Fibroblast of skin of scalp (primary cell): ENCODE results near the gene EMC9.

Source experiments
- DNase-seq: peaks from one replicate; pipeline ENCODE4 v3.0.0-alpha.2; 2013

The EMC9 gene

DNA sequence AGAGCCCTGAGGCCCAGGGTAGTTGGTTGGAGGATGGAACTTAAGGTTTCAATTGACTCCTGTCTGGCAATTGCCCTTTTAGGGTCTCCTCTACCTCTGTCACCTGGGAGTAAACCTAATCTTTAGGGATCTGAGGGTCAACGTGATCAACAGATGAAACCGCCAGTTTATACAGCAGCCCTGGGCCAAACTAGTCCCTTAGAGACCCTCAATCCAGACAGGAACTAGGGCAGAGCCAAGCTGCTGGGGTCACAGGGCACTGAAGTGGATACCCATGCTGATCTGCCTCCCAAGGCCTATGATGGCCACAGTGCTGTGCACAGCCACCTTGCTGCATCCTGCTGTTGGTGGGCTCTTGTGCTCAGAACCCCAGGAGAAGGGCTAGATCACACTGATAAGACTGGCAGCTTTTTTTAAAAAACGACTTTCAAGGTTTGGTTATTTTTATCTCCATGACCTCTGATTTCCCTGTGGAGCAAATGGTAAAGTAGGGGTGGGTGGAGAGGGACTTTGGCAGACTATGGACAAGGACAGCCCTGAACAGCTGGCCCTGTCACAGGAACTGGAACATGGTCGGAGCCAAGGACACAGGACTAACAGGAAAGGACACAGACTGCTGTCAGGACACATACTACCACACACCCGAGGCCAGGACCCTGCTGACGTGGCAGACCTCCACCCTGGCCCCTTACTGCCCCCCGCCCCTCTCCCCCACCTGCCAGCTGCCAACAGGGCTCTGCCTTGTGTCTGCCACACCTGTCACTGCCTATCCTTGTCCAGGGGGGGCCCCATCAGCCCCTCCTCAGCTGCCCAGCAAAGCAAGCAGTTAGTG lies 10.5 kb downstream of the EMC9 start:
- no peak for DNase-seq

DNA sequence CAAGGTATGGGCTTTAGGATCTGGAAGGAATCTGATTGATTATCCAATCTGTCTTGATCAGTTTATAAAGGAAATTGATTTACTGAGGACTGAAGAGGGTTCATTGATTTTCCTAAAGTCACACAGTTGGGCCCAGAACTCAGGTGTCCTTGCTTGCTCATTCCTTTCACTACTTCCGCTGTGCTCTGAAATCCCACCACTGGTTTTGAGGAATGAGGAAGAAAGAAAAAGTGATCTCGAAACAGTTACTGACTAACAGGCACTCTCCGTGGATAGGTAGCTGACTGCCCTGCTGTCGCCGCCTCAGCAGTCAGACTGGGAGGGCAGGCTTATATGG lies 11.0 kb downstream of the EMC9 start, which contains the start of gene FITM1:
FITM1 (plus strand) TSS at position 280 of the 337 bp plus-strand sequence. CDS start 905 bp downstream, outside the sequence.
- DNase-seq, result no peak

DNA sequence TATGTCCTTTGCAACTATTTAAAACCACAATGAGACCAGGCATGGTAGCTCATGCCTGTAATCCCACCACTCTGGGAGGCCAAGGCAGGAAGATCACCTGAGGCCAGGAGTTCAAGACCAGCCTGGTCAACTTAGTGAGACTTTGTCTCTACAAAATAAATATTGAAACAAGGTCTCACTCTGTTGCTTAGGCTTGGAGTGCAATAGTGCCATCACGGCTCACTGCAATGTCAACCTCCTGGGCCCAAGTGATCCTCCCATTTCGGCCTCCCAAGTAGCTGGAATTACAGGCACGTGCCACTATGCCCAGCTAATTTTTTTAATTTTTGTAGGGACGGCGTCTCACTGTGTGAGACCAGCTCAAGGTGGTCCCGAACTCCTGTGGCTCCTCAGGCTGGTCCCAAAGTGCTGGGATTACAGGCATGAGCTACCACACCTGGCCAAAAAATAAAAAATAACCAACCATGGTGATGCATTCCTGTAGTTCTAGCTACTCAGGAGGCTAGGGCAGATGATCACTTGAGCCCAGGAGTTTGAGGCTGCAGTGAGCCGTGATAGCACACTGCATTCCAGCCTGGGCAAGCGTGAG lies 11.9 kb downstream of the EMC9 start:
- DNase-seq, result no peak

DNA sequence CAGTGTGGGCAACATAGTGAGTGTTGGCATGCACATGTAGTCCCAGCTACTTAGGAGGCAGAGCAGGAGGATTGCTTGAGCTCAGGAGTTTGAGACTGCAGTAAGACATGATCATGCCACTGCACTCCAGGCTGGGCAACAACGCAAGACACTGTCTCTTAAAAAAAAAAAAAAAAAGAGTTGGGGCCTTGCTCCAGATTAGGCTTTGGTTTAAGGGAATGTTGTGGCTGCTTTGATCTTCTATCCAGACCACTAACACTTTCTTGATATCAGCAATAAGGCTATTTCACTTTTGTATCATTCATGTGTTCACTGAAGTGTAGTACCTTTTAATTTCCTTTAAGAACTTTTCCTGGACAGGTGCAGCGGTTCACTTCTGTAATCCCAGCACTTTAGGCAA lies 13.7 kb downstream of the EMC9 start:
- DNase-seq, result no peak

DNA sequence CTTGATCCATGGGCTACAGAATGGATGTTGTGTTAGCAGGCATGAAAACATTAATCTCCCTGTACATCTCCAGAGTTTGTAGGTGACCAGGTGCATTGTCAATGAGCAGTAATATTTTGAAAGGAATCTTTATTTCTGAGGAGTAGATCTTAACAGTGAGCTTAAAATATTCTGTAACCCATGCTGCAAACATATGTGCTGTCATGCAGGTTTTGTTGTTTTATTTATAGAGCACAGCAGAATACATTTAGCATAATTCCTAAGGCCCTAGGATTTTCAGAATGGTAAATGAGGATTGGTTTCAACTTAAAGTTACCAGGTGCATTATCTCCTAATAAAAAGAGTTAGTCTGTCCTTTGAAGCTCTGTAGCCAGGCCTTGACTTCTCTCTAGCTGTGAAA lies 14.5 kb downstream of the EMC9 start:
- no peak for DNase-seq

DNA sequence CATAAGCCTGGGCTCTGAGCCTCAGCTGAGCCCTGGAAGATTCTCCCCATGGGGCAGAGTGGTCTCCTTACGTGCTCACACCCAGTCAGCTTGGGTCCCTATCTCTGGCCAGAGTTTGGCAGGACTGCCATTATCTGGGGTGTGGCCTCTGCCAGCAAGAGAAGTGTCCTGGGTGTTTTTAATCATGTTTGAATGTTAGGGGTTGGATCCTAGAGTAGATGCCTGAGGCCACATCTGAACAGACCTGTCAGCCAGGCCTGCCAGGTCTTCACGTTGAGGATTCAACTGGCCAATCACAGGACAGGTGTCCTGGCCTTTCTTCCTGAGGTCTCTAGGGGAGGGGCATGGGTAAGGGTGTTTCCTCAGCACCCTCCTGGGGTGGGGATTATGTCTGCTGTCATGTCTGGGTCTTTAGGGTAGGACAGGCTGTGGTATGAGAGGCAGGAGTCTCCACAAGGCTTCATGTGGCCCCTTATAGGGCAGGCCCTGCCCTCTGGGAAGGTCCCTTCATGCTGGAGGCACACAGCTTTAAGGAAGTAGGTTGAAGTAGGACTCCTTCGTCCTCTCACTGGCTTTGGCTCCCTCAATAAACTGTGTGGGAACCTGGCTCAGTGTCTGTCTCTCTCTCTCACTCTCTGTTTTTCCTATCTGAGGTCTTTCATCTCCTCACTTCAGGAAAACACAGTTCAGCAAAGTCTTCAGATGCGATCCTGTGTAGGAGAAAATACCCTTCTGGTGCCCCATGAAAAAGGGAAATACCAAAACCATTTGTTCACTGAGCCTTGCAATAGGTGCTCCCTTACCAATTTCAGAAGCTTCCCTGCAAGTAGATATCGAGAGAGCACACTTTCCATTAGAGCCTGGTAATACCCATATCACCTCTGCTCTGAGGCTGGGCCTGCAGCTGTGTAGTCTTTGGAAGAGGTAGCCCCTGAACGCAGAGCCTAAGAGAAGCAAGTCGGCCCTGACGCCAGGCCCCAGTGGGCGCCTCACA lies 17.7 kb downstream of the EMC9 start:
- DNase-seq, result no peak

DNA sequence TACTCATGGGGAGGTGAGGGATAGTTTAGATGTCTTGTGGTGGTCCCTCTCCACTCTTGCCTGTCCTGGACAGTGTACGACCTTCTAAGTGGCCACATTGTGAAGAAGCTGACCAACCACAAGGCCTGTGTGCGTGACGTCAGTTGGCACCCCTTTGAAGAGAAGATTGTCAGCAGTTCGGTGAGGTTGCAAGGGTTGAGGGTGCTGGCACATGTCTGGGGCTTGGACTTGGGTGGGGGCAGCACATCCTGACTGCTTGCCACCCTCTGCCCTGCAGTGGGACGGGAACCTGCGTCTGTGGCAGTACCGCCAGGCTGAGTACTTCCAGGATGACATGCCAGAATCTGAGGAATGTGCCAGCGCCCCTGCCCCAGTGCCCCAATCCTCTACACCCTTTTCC lies 18.5 kb downstream of the EMC9 start:
- no peak for DNase-seq

DNA sequence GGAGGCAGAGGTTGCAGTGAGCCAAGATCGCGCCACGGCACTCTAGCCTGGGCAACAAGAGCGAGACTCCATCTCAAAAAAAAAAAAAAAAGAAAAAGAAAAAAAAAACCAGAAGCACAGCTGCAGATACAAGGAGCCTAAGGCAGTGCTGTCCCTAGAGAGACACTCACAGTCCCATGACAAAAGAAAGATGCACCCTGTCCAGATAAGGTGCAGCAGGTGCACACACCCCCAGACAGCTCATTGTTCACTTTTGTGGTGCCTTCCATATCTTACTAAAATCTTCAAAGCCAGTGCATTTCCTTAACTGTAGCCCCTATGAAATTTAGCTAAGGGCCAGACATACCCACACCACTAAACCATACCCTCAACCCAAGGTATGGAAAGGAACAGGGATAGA lies 19.0 kb downstream of the EMC9 start:
- DNase-seq, result no peak

DNA sequence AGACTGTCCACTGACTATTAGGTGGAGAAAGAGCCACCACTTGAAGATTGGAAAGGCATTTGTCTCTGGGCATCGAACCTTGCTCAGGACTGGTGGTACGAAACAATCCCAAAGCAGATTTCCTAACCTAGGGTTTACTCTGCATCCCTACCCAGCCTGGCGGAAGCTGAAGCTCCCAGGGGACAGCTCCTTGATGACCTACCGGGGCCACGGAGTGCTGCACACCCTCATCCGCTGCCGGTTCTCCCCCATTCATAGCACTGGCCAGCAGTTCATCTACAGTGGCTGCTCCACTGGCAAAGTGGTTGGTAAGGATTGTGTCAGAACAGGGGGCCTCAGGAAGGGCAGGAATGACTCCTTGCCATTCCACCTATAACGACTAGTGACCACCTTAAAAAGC lies 20.2 kb downstream of the EMC9 start:
- DNase-seq, result no peak

DNA sequence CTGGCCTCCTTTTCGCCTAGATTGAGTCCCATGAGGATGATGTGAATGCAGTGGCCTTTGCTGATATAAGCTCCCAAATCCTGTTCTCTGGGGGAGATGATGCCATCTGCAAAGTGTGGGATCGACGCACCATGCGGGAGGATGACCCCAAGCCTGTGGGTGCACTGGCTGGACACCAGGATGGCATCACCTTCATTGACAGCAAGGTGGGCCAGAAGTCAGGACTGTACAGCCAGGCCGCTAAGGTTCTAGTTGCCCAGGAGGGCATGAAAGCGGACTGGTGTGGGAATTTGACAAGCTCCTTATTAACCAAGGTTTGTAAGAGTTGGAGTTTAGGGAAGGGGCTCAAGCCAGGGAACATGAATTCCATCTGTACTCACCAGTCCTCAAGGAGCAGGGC lies 21.7 kb downstream of the EMC9 start:
- no peak for DNase-seq

DNA sequence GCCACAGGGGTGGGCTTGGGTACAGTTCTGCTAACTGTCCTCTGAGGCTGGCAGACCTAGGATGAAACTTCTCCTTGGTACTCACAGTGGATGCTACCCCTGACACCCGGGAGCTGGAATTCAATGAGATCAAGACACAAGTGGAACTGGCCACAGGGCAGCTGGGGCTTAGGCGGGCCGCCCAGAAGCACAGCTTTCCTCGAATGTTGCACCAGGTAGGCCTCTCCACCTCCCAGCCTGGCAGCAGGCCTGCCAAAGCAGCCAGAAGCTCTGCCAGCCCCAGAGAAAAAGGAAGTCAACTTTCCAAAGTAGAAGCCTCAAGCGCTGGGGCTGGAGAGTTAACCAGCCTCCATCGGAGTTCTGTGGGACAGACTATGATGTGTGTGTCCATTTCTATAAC lies 24.2 kb downstream of the EMC9 start:
- no peak for DNase-seq

DNA sequence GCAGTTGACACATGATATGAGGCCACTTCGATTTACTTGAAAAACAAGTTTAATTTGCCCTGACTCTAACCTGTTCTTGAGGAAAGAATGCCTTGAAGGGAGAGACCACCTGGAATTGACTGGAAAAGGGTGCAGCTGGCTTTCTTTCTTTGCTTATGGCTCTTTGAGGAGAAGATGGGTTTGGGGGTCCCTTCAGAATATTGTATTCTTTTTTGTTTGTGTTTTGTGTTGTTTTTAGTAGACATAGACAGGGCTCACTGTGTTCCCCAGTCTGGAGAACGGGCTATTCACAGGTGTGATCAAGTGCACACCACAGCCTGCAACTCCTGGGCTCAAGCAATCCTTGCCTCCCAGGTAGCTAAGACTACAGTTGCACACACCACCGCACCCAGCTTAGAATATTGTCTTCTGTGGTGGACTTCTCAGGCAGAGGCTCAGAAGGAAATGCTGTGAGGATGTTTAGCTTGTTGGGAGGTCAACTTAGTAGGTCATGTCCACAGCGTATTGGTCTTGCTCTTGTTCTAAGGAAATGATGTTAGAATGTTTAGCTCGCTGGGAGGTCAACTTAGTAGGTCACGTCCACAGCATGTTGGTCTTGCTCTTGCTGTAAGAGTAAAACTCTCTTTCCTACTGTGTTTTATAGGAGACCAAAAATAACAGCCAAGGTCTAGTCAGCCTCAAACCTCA lies 25.1 kb downstream of the EMC9 start:
- DNase-seq, result no peak

DNA sequence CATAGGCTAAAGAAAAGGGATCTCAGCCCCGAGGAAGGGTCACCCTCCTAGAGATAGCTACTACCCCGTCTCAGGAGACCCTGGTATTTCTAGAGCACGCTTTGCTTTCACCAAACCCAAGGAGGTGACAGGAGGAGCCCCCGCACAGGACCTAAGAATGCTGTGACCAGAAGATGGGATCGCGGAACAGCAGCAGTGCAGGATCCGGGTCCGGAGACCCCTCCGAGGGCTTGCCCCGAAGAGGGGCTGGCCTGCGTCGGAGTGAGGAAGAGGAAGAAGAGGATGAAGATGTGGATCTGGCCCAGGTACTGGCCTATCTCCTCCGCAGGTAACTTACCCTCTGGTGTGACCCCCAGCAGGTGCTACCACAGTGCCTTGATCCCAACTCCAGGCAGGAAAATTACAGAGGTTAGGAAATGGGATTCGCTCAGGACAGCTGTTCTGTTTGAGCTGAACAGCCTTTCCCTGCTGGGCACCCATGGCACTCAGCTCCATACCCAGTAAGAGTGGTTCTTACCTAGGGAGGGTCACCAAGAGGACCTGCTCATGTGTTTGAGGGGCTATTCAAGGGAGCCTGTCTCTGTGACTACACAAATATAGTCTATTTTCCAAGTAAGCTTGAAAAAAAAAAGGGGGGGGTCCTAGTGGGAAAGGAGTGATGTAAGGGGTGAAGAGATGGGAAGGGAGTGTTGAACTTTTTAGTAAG lies 25.8 kb downstream of the EMC9 start:
- no peak for DNase-seq

DNA sequence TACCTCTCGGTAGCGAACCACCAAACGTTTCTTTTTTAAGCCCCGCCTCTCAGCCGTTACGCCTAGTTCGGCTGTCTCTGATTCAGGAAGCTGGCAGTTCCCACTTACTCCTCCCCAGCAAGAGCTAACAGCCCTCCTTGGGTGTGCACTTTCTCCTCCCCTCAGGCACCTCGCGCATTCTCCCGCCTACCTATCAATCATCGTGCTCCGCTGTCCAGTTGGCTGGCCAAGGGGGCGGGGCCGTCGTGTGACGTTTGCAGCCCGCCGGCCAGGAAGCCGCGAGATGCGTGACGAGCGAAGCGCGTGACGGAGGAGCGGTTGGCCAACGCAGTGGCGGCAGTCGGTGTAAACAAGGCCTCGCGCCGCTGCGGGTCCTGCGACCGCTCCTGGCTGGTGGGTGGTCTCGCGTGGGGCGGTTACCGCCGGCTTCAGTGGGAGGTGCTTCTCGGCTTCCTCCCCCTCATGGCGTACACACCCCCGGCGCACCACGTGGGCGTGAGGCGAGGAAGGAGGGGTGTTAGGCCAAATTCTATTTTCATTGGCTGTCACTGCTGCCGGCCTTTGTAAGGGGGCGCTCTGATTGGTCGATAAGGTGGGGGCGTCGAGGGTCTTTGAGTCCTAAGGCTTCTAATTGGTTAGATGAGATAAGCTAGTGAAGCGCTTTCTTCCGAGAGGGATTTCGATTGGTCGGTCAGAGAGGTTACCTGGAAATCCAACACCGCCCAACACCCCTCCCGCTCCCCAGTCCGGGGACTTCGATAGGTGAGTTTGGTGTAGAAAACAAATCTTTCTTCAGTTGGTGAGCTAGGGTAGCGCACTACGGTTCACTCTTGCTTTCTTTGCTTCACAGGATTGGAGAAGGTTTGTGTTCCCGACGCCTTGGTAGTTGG lies 26.6 kb downstream of the EMC9 start, which contains the start of the genes DCAF11 and NRL:
DCAF11 (plus strand) TSS at position 246 of the 890 bp plus-strand sequence. CDS start 818 bp downstream, outside the sequence.
NRL (minus strand) TSS at position 418 of the 890 bp plus-strand sequence. CDS start 32,101 bp downstream, outside the sequence.
- DNase-seq, result peak; percentile 100

DNA sequence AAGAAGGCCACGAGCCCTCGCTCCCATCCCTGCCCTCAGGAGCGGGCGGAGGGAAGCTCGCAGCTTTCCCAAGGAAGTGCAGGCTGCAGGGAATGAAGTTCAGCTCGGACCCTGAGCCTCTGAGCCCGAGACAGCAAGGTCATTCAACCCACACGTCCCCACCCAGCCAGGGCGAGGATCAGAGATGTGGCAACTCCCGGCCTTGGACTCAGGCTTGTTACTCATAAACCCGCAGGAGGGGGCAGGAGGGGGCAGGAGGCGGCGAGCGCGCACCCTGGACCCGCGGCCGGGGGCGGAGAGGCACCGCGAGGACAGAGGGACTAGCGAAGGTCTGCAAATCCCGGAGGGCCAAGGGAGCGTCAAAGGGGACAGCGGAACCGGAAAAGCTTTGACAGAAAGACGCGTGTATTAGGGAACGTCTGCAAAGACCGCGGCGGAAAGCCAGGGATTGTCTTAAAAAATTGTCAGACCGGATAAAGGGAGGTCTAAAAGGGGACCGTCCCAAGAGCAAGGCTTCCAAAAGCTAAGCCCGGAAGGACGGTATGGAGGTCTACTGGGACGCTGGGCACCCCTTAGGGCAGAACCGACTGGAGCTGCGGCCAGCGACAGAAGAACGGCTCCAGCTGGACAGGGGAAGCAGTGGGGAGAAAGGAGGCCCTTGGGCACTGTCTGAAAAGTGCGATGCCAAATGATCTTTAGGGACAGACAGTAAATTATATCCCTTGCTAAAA lies 27.4 kb downstream of the EMC9 start:
- DNase-seq, result peak; percentile 92

DNA sequence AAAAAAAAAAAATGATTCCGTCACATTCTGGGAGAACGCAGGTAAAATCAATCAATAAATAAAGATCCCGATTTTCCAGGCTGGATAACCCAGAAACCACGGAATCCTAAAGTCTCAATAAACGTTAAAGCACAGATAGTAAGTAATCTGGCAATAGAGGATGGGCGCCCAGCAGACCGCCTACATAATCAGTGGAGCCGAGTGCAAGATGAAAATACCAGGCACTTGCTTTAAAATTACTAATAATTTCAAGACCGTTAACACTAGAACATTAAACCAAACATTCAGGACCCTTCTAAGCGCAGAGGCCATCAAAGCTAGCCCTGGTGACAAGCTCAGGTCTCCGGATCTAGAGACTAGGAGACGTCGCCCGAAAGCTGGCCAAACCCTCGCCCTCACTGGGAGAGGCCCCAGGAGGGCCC lies 28.0 kb downstream of the EMC9 start:
- DNase-seq, result no peak

DNA sequence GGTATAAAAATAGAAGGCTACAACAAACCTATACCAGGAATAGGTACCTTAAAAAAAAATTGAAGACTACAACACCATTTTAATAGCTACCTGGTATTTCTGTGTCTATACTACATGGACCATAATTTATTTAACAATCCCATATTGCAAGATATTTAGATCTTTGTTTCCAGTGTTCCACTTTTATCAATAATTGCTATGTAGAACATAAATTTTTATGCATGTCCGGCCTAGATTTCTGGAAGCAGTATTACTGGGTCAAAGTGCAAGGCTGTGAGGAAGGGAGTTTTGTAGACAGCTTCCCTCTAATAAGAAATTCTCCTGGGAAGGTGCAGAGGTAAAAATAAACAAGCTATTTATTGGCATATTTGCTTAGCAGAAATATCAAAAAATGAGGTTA lies 30.9 kb downstream of the EMC9 start:
- no peak for DNase-seq

DNA sequence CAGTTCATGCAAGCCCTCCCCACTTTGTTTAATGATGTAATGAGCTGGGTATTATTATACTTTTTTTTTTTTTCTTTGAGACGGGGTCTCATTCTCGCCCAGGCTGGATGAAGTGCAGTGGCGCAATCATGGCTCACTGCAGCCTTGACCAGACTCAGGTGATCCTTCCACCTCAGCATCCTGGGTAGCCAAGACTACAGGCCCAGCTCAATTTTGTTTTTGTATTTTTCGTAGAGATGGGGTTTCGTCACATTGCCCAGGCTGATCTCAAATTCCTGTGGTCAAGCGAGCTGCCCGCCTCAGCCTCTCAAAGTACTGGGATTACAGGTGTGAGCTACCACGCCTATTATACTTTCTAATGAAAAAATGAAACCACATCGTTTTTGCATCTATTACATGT lies 31.3 kb downstream of the EMC9 start:
- no peak for DNase-seq

DNA sequence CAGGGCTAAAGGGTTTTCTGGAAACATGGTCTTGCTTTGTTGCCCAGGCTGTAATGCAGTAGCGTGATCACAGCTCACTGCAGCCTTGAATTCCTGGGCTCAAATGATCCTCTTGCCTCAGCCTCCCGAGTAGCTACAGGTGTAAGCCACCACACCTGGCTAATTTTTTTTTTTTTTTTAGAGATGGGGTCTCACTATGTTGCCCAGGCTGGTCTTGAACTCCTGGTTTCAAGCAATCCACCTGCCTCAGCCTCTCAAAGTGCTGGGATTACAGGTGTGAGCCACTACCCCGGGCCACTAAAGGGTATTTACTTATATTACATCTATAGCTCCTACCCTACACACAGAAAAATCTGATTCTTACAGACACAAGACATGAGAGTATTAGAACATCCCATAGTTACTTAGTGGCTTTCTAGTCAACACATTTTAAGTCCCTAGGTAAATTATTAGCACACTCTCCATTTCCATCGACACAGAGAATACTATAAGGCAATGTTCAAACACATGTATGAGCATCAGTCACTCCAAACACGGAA lies 33.0 kb downstream of the EMC9 start:
- DNase-seq, result no peak
